HepG2 (cell line): ENCODE results near the gene CSNK1D. TPM values are rescaled to one million over a fixed set of nuclear protein-coding genes. Genes with fewer than 3 reads are reported as not detected.

Experiments used
- KIAA2018 ChIP-seq: sonication (generic); formaldehyde crosslinking; IDR thresholded peaks from 2 replicates; pipeline ENCODE4 v1.5.0; 2020; ENCODE audit warnings: mild to moderate bottlenecking, missing genetic modification reagents, borderline replicate concordance
- MNT ChIP-seq: fragments of 450-650 bp; IDR thresholded peaks from 2 replicates; pipeline ENCODE4 v1.6.1; 2016
- PTBP1 ChIP-seq: fragments of 200-400 bp; formaldehyde crosslinking; IDR thresholded peaks from 2 replicates; pipeline ENCODE4 v1.6.1; 2018; ENCODE audit warnings: low read length, low read depth; ENCODE audit not compliant: poor library complexity, severe bottlenecking
- RELA ChIP-seq: sonication (generic); formaldehyde crosslinking; IDR thresholded peaks from 2 replicates; pipeline ENCODE4 v1.4.0; 2020; ENCODE audit warnings: missing genetic modification reagents
- SMAD9 ChIP-seq: sonication (generic); formaldehyde crosslinking; IDR thresholded peaks from 2 replicates; pipeline ENCODE4 v1.5.1; 2020; ENCODE audit warnings: mild to moderate bottlenecking, missing genetic modification reagents
- THYN1 ChIP-seq: sonication (generic); formaldehyde crosslinking; IDR thresholded peaks from 2 replicates; pipeline ENCODE4 v1.8.1; 2023; ENCODE audit warnings: low read depth, mild to moderate bottlenecking, moderate library complexity, missing genetic modification reagents, borderline replicate concordance
- U2AF2 ChIP-seq: fragments of 200-400 bp; formaldehyde crosslinking; IDR thresholded peaks from 2 replicates; pipeline ENCODE4 v1.6.1; 2017; ENCODE audit warnings: low read depth, mild to moderate bottlenecking, low read length
- ZFP41 ChIP-seq: sonication (generic); formaldehyde crosslinking; IDR thresholded peaks from 2 replicates; pipeline ENCODE4 v1.4.0; 2020; ENCODE audit warnings: mild to moderate bottlenecking, missing genetic modification reagents, borderline replicate concordance
- ZFP82 ChIP-seq: sonication (generic); formaldehyde crosslinking; IDR thresholded peaks from 2 replicates; pipeline ENCODE4 v1.5.1; 2020; ENCODE audit warnings: mild to moderate bottlenecking, missing genetic modification reagents, borderline replicate concordance
- ZNF317 ChIP-seq: sonication (generic); formaldehyde crosslinking; IDR thresholded peaks from 2 replicates; pipeline ENCODE4 v1.5.0; 2020; ENCODE audit warnings: mild to moderate bottlenecking, missing genetic modification reagents
- ZNF326 ChIP-seq: sonication (generic); formaldehyde crosslinking; IDR thresholded peaks from 2 replicates; pipeline ENCODE4 v1.4.0; 2020; ENCODE audit warnings: missing genetic modification reagents, borderline replicate concordance
- ZNF740 ChIP-seq: sonication (generic); formaldehyde crosslinking; IDR thresholded peaks from 2 replicates; pipeline ENCODE4 v1.4.0; 2020; ENCODE audit warnings: missing genetic modification reagents
- ZNF775 ChIP-seq: sonication (generic); formaldehyde crosslinking; IDR thresholded peaks from 2 replicates; pipeline ENCODE4 v1.4.0; 2020; ENCODE audit warnings: missing genetic modification reagents, mild to moderate bottlenecking, moderate library complexity, borderline replicate concordance
- polyA plus RNA-seq, 8 experiments: library from polyadenylated mRNA; depleted of rRNA in 3 of 8; stranded (reverse) in 7 of 8; unstranded in 1 of 8; fragments of >200 nt; fragmentation: Illumina TruSeq in 4 of 8; extraction: Trizol in 4 of 8; gene quantifications; 2 replicates each; pipeline versions ENCODE4 v1.2.1 to v1.2.3, GENCODE V29; 2011 to 2016; ENCODE audit warnings: low read depth in 4 of 8, missing spikeins in 1 of 8, mixed read lengths in 1 of 8; ENCODE audit not compliant: insufficient read depth in 1 of 8
- total RNA-seq, 5 experiments: library from RNA; depleted of rRNA; stranded (reverse); fragments of >200 nt; fragmentation: Illumina TruSeq; extraction: Trizol; gene quantifications; 2 replicates each; pipeline ENCODE4 v1.2.3, GENCODE V29; 2016; ENCODE audit warnings: low read depth in 1 of 5
- TF ChIP-seq, protein P1 (sequence below): sonication (generic); formaldehyde crosslinking; IDR thresholded peaks from 2 replicates; pipeline ENCODE4 v1.5.0; 2020; ENCODE audit warnings: missing genetic modification reagents, mild to moderate bottlenecking, borderline replicate concordance
- TF ChIP-seq, protein P2 (sequence below): sonication (generic); formaldehyde crosslinking; conservative IDR thresholded peaks from 2 replicates; pipeline ENCODE4 v1.4.0; 2020; ENCODE audit warnings: missing genetic modification reagents

CSNK1D gene
- total and polyA plus RNA-seq, 2 of the 13 experiments (the other 11 are each of a cell fraction or from before 2014, with no cell fraction given): 31.5 to 128 TPM

DNA sequence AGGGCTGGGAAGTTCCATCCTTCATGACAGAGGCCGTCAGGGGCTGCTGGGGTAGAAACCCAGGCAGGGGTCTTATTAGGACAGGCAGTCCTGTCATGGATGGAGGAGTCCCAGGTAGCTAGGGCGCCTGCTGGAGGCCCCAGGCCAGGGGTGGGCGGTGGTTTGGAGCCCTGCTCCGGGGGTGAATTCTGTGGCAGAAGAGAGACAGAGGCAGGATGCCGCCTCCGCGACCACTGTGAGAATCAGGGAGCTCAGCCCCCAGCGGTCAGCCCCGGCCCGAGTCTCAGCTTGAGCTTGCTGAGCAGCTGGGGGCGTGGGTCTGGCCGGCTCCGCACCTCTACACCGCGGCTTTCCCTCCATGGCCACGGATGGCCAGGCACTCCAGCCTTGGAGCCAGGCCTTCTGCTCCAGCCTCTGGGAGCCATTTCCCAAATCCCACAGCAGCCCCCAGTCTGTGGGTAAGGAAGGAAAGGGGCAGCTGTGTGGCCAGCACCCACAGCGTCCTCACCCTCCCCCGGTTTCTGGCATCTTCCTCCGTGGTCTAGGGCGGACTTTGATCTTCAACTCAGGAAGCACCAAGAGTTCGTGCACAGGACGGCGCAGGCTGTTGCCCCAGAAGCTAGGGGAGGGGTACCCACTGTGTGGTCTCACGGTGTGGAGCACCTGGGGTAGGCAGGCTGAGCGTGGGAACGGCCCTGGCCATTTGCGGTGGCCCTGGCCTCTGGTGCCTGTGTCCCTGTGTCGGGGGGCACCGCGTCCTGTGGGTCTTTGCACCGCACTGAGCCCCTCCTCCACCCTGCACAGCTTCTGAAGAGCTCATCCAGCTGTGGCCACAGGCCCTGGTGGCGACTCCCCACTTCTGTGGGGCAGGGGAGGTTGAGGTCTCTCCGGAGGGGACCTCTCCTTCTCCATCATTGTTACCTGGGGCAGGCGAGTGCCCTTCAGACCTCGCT lies 29.8 kb upstream of the CSNK1D start (continued):
- TF ChIP-seq, protein P1, sequence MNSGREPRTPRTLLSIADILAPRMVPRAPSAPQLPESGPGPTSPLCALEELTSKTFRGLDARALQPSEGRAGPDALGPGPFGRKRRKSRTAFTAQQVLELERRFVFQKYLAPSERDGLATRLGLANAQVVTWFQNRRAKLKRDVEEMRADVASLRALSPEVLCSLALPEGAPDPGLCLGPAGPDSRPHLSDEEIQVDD (CRISPR knock-in tag): no peak
- TF ChIP-seq ZNF775 (CRISPR knock-in tag) (no peak), ZFP41 (CRISPR knock-in tag) (no peak), ZFP82 (CRISPR knock-in tag) (no peak), SMAD9 (CRISPR knock-in tag) (no peak), THYN1 (no peak), RELA (CRISPR knock-in tag) (no peak), ZNF317 (CRISPR knock-in tag) (no peak), PTBP1 (peak; percentile 68), ZNF326 (CRISPR knock-in tag) (no peak), KIAA2018 (CRISPR knock-in tag) (0 out of 2 replicates have a peak, but pooled peaks have one; percentile 68), MNT (no peak), ZNF740 (CRISPR knock-in tag) (no peak), U2AF2 (no peak)
- TF ChIP-seq, protein P2, sequence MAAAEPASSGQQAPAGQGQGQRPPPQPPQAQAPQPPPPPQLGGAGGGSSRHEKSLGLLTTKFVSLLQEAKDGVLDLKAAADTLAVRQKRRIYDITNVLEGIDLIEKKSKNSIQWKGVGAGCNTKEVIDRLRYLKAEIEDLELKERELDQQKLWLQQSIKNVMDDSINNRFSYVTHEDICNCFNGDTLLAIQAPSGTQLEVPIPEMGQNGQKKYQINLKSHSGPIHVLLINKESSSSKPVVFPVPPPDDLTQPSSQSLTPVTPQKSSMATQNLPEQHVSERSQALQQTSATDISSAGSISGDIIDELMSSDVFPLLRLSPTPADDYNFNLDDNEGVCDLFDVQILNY: no peak
